ENCODE data around the gene BTBD17.

BTBD17 gene

GRCh38 chr17:74374858-74375257 lies 13.2 kb upstream of the BTBD17 start:
- DNase-seq (ENCODE audit: insufficient read length, low spot score), result no peak
- TF ChIP-seq PAX5 (IDR thresholded peaks at IDR 0.05; ENCODE audit: insufficient read depth, low read length, severe bottlenecking) (no peak), TAF1 (IDR thresholded peaks at IDR 0.05; ENCODE audit: low read depth, low read length) (no peak), POU2F2 (IDR thresholded peaks at IDR 0.05; ENCODE audit: low read depth, low read length) (no peak), POLR2AphosphoS5 (IDR thresholded peaks at IDR 0.05; ENCODE audit: low read depth, low read length) (no peak), SPI1 (IDR thresholded peaks at IDR 0.05; ENCODE audit: low read depth, low read length) (no peak), POLR2A (IDR thresholded peaks at IDR 0.05; ENCODE audit: low read depth, low read length) (no peak)
- no peak for FAIRE-seq

DNA sequence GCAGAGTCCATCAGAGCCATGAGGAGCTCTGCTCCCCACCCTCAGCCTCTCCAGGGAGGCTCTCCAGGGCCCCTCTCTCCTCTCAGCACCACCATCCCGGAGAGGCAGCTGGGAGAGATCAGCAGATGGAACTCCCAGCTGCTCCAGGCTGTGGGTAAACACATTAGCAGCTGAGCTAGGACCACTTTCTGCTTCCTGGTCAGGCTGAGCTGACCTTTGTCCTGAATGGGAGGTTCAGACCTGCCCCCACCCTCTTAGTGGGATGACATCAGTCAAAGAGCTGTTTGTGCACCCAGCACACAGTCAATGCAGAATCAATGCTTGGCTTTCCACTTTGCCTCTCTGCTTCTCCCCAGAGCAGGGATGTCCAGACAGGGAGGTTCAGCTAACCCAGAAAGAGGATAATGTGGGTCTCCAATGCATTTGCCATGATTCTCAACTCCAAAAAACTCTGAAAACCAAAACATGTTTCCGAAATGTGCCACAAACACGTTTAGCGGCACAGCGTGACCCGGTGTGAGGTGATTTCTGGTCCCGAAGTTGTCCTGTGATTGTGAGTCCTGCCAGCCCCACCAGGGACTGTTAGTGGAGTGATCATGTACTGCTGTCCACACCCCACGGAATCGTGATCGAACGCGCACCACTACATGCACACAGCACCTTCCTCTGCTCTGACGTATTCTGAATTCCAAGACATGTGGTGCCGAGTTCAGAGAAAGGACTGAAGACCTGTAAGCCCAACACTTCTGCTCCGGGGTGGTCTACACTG lies 12.4 kb upstream of the BTBD17 start:
- DNase-seq (ENCODE audit: insufficient read length, low spot score) (no peak), FAIRE-seq (no peak)
- TF ChIP-seq PAX5 (IDR thresholded peaks at IDR 0.05; ENCODE audit: insufficient read depth, low read length, severe bottlenecking) (no peak), POLR2A (IDR thresholded peaks at IDR 0.05; ENCODE audit: low read depth, low read length) (no peak), POU2F2 (IDR thresholded peaks at IDR 0.05; ENCODE audit: low read depth, low read length) (no peak), TAF1 (IDR thresholded peaks at IDR 0.05; ENCODE audit: low read depth, low read length) (no peak), POLR2AphosphoS5 (IDR thresholded peaks at IDR 0.05; ENCODE audit: low read depth, low read length) (no peak), SPI1 (IDR thresholded peaks at IDR 0.05; ENCODE audit: low read depth, low read length) (no peak)

- TF ChIP-seq POU2F2 (IDR thresholded peaks at IDR 0.05; ENCODE audit: low read depth, low read length), result no peak
- no peak for TF ChIP-seq POLR2AphosphoS5 (IDR thresholded peaks at IDR 0.05; ENCODE audit: low read depth, low read length)
- no peak for TF ChIP-seq POLR2A (IDR thresholded peaks at IDR 0.05; ENCODE audit: low read depth, low read length)
- no peak for TF ChIP-seq TAF1 (IDR thresholded peaks at IDR 0.05; ENCODE audit: low read depth, low read length)
- TF ChIP-seq SPI1 (IDR thresholded peaks at IDR 0.05; ENCODE audit: low read depth, low read length), result no peak
- TF ChIP-seq PAX5 (IDR thresholded peaks at IDR 0.05; ENCODE audit: insufficient read depth, low read length, severe bottlenecking), result no peak
- no peak for DNase-seq (ENCODE audit: insufficient read length, low spot score)
- FAIRE-seq, result no peak
Observed at GRCh38 chr17:74372426-74372825, 10.8 kb upstream of the BTBD17 start.

- no peak for TF ChIP-seq POU2F2 (IDR thresholded peaks at IDR 0.05; ENCODE audit: low read depth, low read length)
- TF ChIP-seq POLR2AphosphoS5 (IDR thresholded peaks at IDR 0.05; ENCODE audit: low read depth, low read length), result no peak
- no peak for TF ChIP-seq PAX5 (IDR thresholded peaks at IDR 0.05; ENCODE audit: insufficient read depth, low read length, severe bottlenecking)
- TF ChIP-seq POLR2A (IDR thresholded peaks at IDR 0.05; ENCODE audit: low read depth, low read length), result no peak
- no peak for TF ChIP-seq TAF1 (IDR thresholded peaks at IDR 0.05; ENCODE audit: low read depth, low read length)
- no peak for TF ChIP-seq SPI1 (IDR thresholded peaks at IDR 0.05; ENCODE audit: low read depth, low read length)
- FAIRE-seq (no peak), DNase-seq (ENCODE audit: insufficient read length, low spot score) (no peak)
Observed at GRCh38 chr17:74371653-74372147, 10.0 kb upstream of the BTBD17 start.

DNA sequence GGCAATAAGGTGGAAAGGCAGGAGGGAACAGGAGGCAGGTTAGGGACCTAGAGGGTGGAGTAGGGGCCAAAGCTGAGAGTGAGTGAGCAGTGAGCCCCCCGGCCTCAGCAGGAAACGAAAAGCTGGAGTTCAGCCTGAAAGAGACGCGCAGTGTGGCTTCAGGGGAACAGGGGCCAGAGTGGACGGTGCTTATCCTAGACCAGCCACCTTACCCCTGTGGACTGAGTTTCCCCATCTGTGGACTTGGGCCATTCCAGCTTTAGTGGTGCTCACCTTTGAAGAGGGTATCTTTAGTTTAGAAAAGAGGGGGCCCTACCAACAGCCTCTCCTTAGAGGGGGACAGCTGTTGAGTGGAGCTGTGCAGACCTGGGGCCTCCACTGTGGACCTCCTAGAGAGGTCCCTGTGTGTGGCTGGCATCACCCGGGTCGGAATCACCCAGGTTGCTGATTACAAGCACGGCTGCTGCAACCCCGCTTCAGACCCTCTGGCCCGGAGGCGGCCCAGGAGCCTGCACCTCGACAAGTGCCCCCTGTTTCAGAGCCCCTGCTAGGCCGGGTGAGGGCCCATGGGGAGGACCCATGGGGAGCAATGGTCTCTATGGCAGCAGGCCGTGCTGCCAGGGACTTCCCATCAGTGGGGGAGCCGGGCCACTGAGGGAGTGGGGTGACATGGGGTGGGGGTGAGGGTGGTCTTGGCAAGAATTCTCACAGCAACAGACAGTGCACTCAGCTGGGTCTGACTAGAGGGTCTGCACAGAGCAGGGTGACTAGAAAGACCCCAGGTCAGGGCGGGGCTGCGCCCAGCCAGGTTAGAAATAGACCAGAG lies 8.2 kb upstream of the BTBD17 start:
- no peak for FAIRE-seq
- TF ChIP-seq TAF1 (IDR thresholded peaks at IDR 0.05; ENCODE audit: low read depth, low read length), result no peak
- no peak for TF ChIP-seq PAX5 (IDR thresholded peaks at IDR 0.05; ENCODE audit: insufficient read depth, low read length, severe bottlenecking)
- no peak for TF ChIP-seq POLR2A (IDR thresholded peaks at IDR 0.05; ENCODE audit: low read depth, low read length)
- no peak for TF ChIP-seq POU2F2 (IDR thresholded peaks at IDR 0.05; ENCODE audit: low read depth, low read length)
- no peak for TF ChIP-seq SPI1 (IDR thresholded peaks at IDR 0.05; ENCODE audit: low read depth, low read length)
- TF ChIP-seq POLR2AphosphoS5 (IDR thresholded peaks at IDR 0.05; ENCODE audit: low read depth, low read length), result no peak

GRCh38 chr17:74369221-74369620 lies 7.6 kb upstream of the BTBD17 start:
- peak; percentile 84 for FAIRE-seq

More for the DNA sequence above, 8.2 kb upstream of the BTBD17 start:
- DNase-seq (ENCODE audit: insufficient read length, low spot score), result no peak

GRCh38 chr17:74368341-74369081 lies 6.8 kb upstream of the BTBD17 start:
- no peak for TF ChIP-seq POLR2AphosphoS5 (IDR thresholded peaks at IDR 0.05; ENCODE audit: low read depth, low read length)
- no peak for TF ChIP-seq POLR2A (IDR thresholded peaks at IDR 0.05; ENCODE audit: low read depth, low read length)
- TF ChIP-seq TAF1 (IDR thresholded peaks at IDR 0.05; ENCODE audit: low read depth, low read length), result no peak
- no peak for TF ChIP-seq PAX5 (IDR thresholded peaks at IDR 0.05; ENCODE audit: insufficient read depth, low read length, severe bottlenecking)
- TF ChIP-seq SPI1 (IDR thresholded peaks at IDR 0.05; ENCODE audit: low read depth, low read length), result no peak
- TF ChIP-seq POU2F2 (IDR thresholded peaks at IDR 0.05; ENCODE audit: low read depth, low read length), result no peak
- FAIRE-seq (peak; percentile 87), DNase-seq (ENCODE audit: insufficient read length, low spot score) (peak; percentile 79)

More at GRCh38 chr17:74369221-74369620, 7.6 kb upstream of the BTBD17 start:
- no peak for TF ChIP-seq PAX5 (IDR thresholded peaks at IDR 0.05; ENCODE audit: insufficient read depth, low read length, severe bottlenecking)
- no peak for TF ChIP-seq SPI1 (IDR thresholded peaks at IDR 0.05; ENCODE audit: low read depth, low read length)
- TF ChIP-seq POLR2AphosphoS5 (IDR thresholded peaks at IDR 0.05; ENCODE audit: low read depth, low read length), result no peak
- no peak for TF ChIP-seq POLR2A (IDR thresholded peaks at IDR 0.05; ENCODE audit: low read depth, low read length)
- TF ChIP-seq POU2F2 (IDR thresholded peaks at IDR 0.05; ENCODE audit: low read depth, low read length), result no peak
- no peak for TF ChIP-seq TAF1 (IDR thresholded peaks at IDR 0.05; ENCODE audit: low read depth, low read length)
- peak; percentile 64 for DNase-seq (ENCODE audit: insufficient read length, low spot score)

GRCh38 chr17:74367206-74367605 lies 5.5 kb upstream of the BTBD17 start, which contains the start of gene GPR142:
Gene GPR142, plus strand, starts transcription at chr17:74367506. Its CDS starts 2,035 bp downstream, at chr17:74369541.
- no peak for TF ChIP-seq POLR2AphosphoS5 (IDR thresholded peaks at IDR 0.05; ENCODE audit: low read depth, low read length)
- no peak for TF ChIP-seq POU2F2 (IDR thresholded peaks at IDR 0.05; ENCODE audit: low read depth, low read length)
- TF ChIP-seq TAF1 (IDR thresholded peaks at IDR 0.05; ENCODE audit: low read depth, low read length), result no peak
- TF ChIP-seq SPI1 (IDR thresholded peaks at IDR 0.05; ENCODE audit: low read depth, low read length), result no peak
- TF ChIP-seq PAX5 (IDR thresholded peaks at IDR 0.05; ENCODE audit: insufficient read depth, low read length, severe bottlenecking), result no peak
- TF ChIP-seq POLR2A (IDR thresholded peaks at IDR 0.05; ENCODE audit: low read depth, low read length), result no peak
- DNase-seq (ENCODE audit: insufficient read length, low spot score) (no peak), FAIRE-seq (no peak)
